WTC11 (cell line): Measurements from ENCODE around the gene ZIC4. TPM values are rescaled to one million over a fixed set of nuclear protein-coding genes. Genes with fewer than 3 reads are reported as not detected.

Source experiments
- ATAC-seq: fragments of 200-7000 bp; cut with Tn5 transposase; 2 replicates; pipeline ENCODE4 v1.10.0; 2021; ENCODE audit warnings: mild to moderate bottlenecking, moderate library complexity
- CTCF ChIA-PET: fragments of 300-600 bp; sonication (Branson Sonifier 250); formaldehyde crosslinking; loops from one replicate; lab custom pipeline; 2021; ENCODE audit warnings: antibody characterized with exemption; lab: Charles Lee
- POLR2A ChIA-PET: fragments of 350-600 bp; sonication (Branson Sonifier 250); formaldehyde crosslinking; loops from one replicate; lab custom pipeline; 2021; ENCODE audit warnings: antibody characterized with exemption; lab: Charles Lee
- DNase-seq: peaks from one replicate; pipeline ENCODE4 v3.0.0; 2021; ENCODE audit warnings: low spot score
- H3K27ac Mint-ChIP-seq: 2 replicates; pipeline ENCODE4 v1.8.0; 2021; ENCODE audit warnings: mixed read lengths
- H3K27me3 Mint-ChIP-seq: 2 replicates; pipeline ENCODE4 v1.8.0; 2021; ENCODE audit warnings: low read depth, mild to moderate bottlenecking, moderate library complexity, mixed read lengths
- H3K36me3 Mint-ChIP-seq: 2 replicates; pipeline ENCODE4 v1.8.0; 2021; ENCODE audit warnings: mixed read lengths
- H3K4me1 Mint-ChIP-seq: 2 replicates; pipeline ENCODE4 v1.8.0; 2022; ENCODE audit warnings: mixed read lengths
- H3K4me3 Mint-ChIP-seq: 2 replicates; pipeline ENCODE4 v1.8.0; 2021; ENCODE audit warnings: mild to moderate bottlenecking, moderate library complexity, mixed read lengths
- H3K9me3 Mint-ChIP-seq: 2 replicates; pipeline ENCODE4 v1.8.0; 2021; ENCODE audit warnings: mixed read lengths
- AFF4 ChIP-seq: sonication (generic); formaldehyde crosslinking; IDR thresholded peaks from 2 replicates; pipeline ENCODE4 v1.8.1; 2023; ENCODE audit warnings: mild to moderate bottlenecking, missing genetic modification reagents, borderline replicate concordance
- ATF1 ChIP-seq: sonication (generic); formaldehyde crosslinking; IDR thresholded peaks from 2 replicates; pipeline ENCODE4 v1.8.1; 2023; ENCODE audit warnings: mild to moderate bottlenecking, moderate library complexity, missing genetic modification reagents
- CTCF ChIP-seq: fragments of 200-600 bp; IDR thresholded peaks from 2 replicates; pipeline ENCODE4 v1.8.0; 2022; ENCODE audit warnings: antibody characterized with exemption
- ESRRA ChIP-seq: sonication (generic); formaldehyde crosslinking; IDR thresholded peaks from 2 replicates; pipeline ENCODE4 v1.8.1; 2022; ENCODE audit warnings: mild to moderate bottlenecking, missing genetic modification reagents, borderline replicate concordance
- FOXK1 ChIP-seq: sonication (generic); formaldehyde crosslinking; IDR thresholded peaks from 2 replicates; pipeline ENCODE4 v1.8.0; 2022; ENCODE audit warnings: mild to moderate bottlenecking, moderate library complexity, missing genetic modification reagents
- GTF2I ChIP-seq: fragments of 250-450 bp; sonication (Bioruptor Pico); conservative IDR thresholded peaks from 2 replicates; pipeline ENCODE4 v1.4.0; 2021; ENCODE audit warnings: mild to moderate bottlenecking
- HMGA2 ChIP-seq: fragments of 250-450 bp; sonication (Bioruptor Pico); IDR thresholded peaks from 2 replicates; pipeline ENCODE4 v1.4.0; 2021; ENCODE audit warnings: mild to moderate bottlenecking, moderate library complexity
- IRF2 ChIP-seq: sonication (generic); formaldehyde crosslinking; IDR thresholded peaks from 2 replicates; pipeline ENCODE4 v1.8.0; 2022; ENCODE audit warnings: low read depth, missing genetic modification reagents, borderline replicate concordance
- JAZF1 ChIP-seq: fragments of 250-450 bp; sonication (Bioruptor Pico); IDR thresholded peaks from 2 replicates; pipeline ENCODE4 v1.9.0; 2021; ENCODE audit warnings: moderate library complexity, mild to moderate bottlenecking, inconsistent platforms
- MXD4 ChIP-seq: fragments of 250-450 bp; sonication (Bioruptor Pico); IDR thresholded peaks from 2 replicates; pipeline ENCODE4 v1.8.0; 2021; ENCODE audit warnings: mild to moderate bottlenecking, moderate library complexity, borderline replicate concordance
- NFYB ChIP-seq: sonication (generic); formaldehyde crosslinking; conservative IDR thresholded peaks from 2 replicates; pipeline ENCODE4 v1.8.0; 2022; ENCODE audit warnings: low read depth, missing genetic modification reagents
- NR2C2 ChIP-seq: sonication (generic); formaldehyde crosslinking; IDR thresholded peaks from 2 replicates; pipeline ENCODE4 v1.8.0; 2022; ENCODE audit warnings: mild to moderate bottlenecking, missing genetic modification reagents
- OVOL2 ChIP-seq: fragments of 250-450 bp; sonication (Bioruptor Pico); IDR thresholded peaks from 2 replicates; pipeline ENCODE4 v1.9.0; 2021; ENCODE audit warnings: mild to moderate bottlenecking, borderline replicate concordance
- SMAD3 ChIP-seq: sonication (generic); formaldehyde crosslinking; IDR thresholded peaks from 2 replicates; pipeline ENCODE4 v1.8.0; 2022; ENCODE audit warnings: missing genetic modification reagents, mild to moderate bottlenecking, borderline replicate concordance
- TCF7 ChIP-seq: sonication (generic); formaldehyde crosslinking; IDR thresholded peaks from 2 replicates; pipeline ENCODE4 v1.8.0; 2022; ENCODE audit warnings: mild to moderate bottlenecking, low read depth, missing genetic modification reagents, moderate library complexity
- ZMAT4 ChIP-seq: fragments of 250-450 bp; sonication (Bioruptor Pico); IDR thresholded peaks from 2 replicates; pipeline ENCODE4 v1.9.0; 2021; ENCODE audit warnings: mild to moderate bottlenecking
- ZNF317 ChIP-seq: sonication (generic); formaldehyde crosslinking; IDR thresholded peaks from 2 replicates; pipeline ENCODE4 v1.8.1; 2023; ENCODE audit warnings: low read depth, mild to moderate bottlenecking, moderate library complexity, missing genetic modification reagents, borderline replicate concordance
- ZNF396 ChIP-seq: fragments of 250-450 bp; sonication (Bioruptor Pico); IDR thresholded peaks from 2 replicates; pipeline ENCODE4 v1.8.0; 2021; ENCODE audit warnings: mild to moderate bottlenecking, moderate library complexity, borderline replicate concordance
- ZNF423 ChIP-seq: fragments of 250-450 bp; sonication (Bioruptor Pico); IDR thresholded peaks from 2 replicates; pipeline ENCODE4 v2.1.2; 2022; ENCODE audit warnings: mild to moderate bottlenecking, moderate library complexity
- ZNF671 ChIP-seq: fragments of 250-450 bp; sonication (Bioruptor Pico); IDR thresholded peaks from 2 replicates; pipeline ENCODE4 v1.8.0; 2021; ENCODE audit warnings: mild to moderate bottlenecking
- total RNA-seq: library from RNA; stranded (reverse); gene quantifications from 3 replicates; pipeline ENCODE4 v1.2.3, GENCODE V29; 2021
- TF ChIP-seq, protein P1 (sequence below): sonication (generic); formaldehyde crosslinking; conservative IDR thresholded peaks from 2 replicates; pipeline ENCODE4 v1.8.1; 2022; ENCODE audit warnings: mild to moderate bottlenecking, missing genetic modification reagents
- TF ChIP-seq, protein P2 (sequence below): sonication (generic); formaldehyde crosslinking; IDR thresholded peaks from 2 replicates; pipeline ENCODE4 v1.8.0; 2022; ENCODE audit warnings: mild to moderate bottlenecking, missing genetic modification reagents
- TF ChIP-seq, protein P3 (sequence below): fragments of 250-450 bp; sonication (Bioruptor Pico); IDR thresholded peaks from 2 replicates; pipeline ENCODE4 v1.9.0; 2021; ENCODE audit warnings: moderate library complexity, mild to moderate bottlenecking, inconsistent platforms, borderline replicate concordance
- TF ChIP-seq, protein P4 (sequence below): fragments of 250-450 bp; sonication (Bioruptor Pico); IDR thresholded peaks from 2 replicates; pipeline ENCODE4 v1.8.0; 2021; ENCODE audit warnings: mild to moderate bottlenecking
- TF ChIP-seq, protein P5 (sequence below): sonication (generic); formaldehyde crosslinking; IDR thresholded peaks from 2 replicates; pipeline ENCODE4 v1.8.1; 2022; ENCODE audit warnings: mild to moderate bottlenecking, missing genetic modification reagents, moderate library complexity, borderline replicate concordance

Gene ZIC4
- total RNA-seq, 1 experiment from 2014 or later: 3.5 TPM

DNA sequence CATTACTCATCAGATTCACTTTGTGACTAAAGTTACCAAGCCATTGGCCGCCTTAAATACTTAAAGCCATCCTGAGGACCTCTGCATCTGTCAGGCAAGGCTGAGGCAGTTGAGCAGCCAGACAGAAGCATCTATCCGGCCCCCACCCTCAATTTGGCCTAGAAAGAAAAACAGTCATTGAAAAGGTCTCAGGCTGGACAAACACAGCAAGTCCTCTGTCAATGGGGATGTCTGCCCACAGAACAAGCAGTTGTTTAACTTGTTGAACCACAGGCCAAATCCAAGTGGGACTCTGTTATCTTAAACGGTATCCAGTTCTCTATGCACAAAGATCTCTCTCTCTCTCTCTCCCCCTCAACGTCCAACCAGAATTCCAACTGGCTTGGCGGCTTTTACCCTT lies 2.8 kb downstream of the ZIC4 start:
- TF ChIP-seq IRF2 (CRISPR knock-in tag) (no peak), JAZF1 (CRISPR knock-in tag) (no peak), FOXK1 (CRISPR knock-in tag) (no peak), ZMAT4 (CRISPR knock-in tag) (no peak), TCF7 (CRISPR knock-in tag) (no peak), HMGA2 (no peak), ZNF423 (CRISPR knock-in tag) (no peak), ZNF317 (CRISPR knock-in tag) (no peak), MXD4 (no peak), GTF2I (CRISPR knock-in tag) (no peak), NR2C2 (CRISPR knock-in tag) (no peak), OVOL2 (CRISPR knock-in tag) (no peak)
- TF ChIP-seq, protein P1, sequence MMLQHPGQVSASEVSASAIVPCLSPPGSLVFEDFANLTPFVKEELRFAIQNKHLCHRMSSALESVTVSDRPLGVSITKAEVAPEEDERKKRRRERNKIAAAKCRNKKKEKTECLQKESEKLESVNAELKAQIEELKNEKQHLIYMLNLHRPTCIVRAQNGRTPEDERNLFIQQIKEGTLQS (CRISPR knock-in tag): no peak
- TF ChIP-seq, protein P2, sequence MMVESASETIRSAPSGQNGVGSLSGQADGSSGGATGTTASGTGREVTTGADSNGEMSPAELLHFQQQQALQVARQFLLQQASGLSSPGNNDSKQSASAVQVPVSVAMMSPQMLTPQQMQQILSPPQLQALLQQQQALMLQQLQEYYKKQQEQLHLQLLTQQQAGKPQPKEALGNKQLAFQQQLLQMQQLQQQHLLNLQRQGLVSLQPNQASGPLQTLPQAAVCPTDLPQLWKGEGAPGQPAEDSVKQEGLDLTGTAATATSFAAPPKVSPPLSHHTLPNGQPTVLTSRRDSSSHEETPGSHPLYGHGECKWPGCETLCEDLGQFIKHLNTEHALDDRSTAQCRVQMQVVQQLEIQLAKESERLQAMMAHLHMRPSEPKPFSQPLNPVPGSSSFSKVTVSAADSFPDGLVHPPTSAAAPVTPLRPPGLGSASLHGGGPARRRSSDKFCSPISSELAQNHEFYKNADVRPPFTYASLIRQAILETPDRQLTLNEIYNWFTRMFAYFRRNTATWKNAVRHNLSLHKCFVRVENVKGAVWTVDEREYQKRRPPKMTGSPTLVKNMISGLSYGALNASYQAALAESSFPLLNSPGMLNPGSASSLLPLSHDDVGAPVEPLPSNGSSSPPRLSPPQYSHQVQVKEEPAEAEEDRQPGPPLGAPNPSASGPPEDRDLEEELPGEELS (CRISPR knock-in tag): no peak
- TF ChIP-seq, protein P3, sequence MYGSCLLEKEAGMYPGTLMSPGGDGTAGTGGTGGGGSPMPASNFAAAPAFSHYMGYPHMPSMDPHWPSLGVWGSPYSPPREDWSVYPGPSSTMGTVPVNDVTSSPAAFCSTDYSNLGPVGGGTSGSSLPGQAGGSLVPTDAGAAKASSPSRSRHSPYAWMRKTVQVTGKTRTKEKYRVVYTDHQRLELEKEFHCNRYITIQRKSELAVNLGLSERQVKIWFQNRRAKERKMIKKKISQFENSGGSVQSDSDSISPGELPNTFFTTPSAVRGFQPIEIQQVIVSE (CRISPR knock-in tag): no peak
- TF ChIP-seq, protein P4, sequence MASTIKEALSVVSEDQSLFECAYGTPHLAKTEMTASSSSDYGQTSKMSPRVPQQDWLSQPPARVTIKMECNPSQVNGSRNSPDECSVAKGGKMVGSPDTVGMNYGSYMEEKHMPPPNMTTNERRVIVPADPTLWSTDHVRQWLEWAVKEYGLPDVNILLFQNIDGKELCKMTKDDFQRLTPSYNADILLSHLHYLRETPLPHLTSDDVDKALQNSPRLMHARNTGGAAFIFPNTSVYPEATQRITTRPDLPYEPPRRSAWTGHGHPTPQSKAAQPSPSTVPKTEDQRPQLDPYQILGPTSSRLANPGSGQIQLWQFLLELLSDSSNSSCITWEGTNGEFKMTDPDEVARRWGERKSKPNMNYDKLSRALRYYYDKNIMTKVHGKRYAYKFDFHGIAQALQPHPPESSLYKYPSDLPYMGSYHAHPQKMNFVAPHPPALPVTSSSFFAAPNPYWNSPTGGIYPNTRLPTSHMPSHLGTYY: no peak
- TF ChIP-seq, all 79 proteins: peak for 0
- Mint-ChIP-seq H3K27ac (no peak overlapping the region), H3K9me3 (no peaks in the 10 kb centered on the region), H3K4me3 (no peak overlapping the region), H3K36me3 (no peaks in the 10 kb centered on the region), H3K4me1 (peaks cover 92% of the 10 kb centered on the region), H3K27me3 (peaks cover 100% of the 10 kb centered on the region)
- POLR2A ChIA-PET: interaction anchor here (2.6 kb wide), 1 partner anchor 10 kb away, joined by 6 read pairs; no protein-coding TSS in a partner anchor
- CTCF ChIA-PET: interaction anchor here (2.2 kb wide), 1 partner anchor 43 kb away, joined by 13 read pairs; no protein-coding TSS in a partner anchor
- DNase-seq: no peak
- no peak for ATAC-seq

- H3K9me3 Mint-ChIP-seq: no peaks in the 10 kb centered on the region
- ATAC-seq (no peak), DNase-seq (no peak)
- H3K27ac Mint-ChIP-seq: no peak overlapping the region
- peaks cover 92% of the 10 kb centered on the region for H3K4me1 Mint-ChIP-seq
- no peak overlapping the region for H3K4me3 Mint-ChIP-seq
- ChIA-PET POLR2A (no interaction called here), CTCF (interaction anchor here (1.3 to 1.8 kb wide), 2 partner anchors 14 to 47 kb away, joined by 4 to 5 read pairs; no protein-coding TSS in a partner anchor)
- H3K36me3 Mint-ChIP-seq: no peaks in the 10 kb centered on the region
- H3K27me3 Mint-ChIP-seq: peaks cover 100% of the 10 kb centered on the region
- TF ChIP-seq HMGA2: no peak
- no peak for TF ChIP-seq GTF2I (CRISPR knock-in tag)
- TF ChIP-seq ESRRA: no peak
- TF ChIP-seq ZNF396: no peak
- TF ChIP-seq AFF4 (CRISPR knock-in tag): no peak
- no peak for TF ChIP-seq ZNF671 (CRISPR knock-in tag)
- TF ChIP-seq, protein P5, sequence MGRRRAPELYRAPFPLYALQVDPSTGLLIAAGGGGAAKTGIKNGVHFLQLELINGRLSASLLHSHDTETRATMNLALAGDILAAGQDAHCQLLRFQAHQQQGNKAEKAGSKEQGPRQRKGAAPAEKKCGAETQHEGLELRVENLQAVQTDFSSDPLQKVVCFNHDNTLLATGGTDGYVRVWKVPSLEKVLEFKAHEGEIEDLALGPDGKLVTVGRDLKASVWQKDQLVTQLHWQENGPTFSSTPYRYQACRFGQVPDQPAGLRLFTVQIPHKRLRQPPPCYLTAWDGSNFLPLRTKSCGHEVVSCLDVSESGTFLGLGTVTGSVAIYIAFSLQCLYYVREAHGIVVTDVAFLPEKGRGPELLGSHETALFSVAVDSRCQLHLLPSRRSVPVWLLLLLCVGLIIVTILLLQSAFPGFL (CRISPR knock-in tag): no peak
- no peak for TF ChIP-seq TCF7 (CRISPR knock-in tag)
- no peak for TF ChIP-seq CTCF
- no peak for TF ChIP-seq NFYB (CRISPR knock-in tag)
- TF ChIP-seq SMAD3 (CRISPR knock-in tag): no peak
- no peak for TF ChIP-seq ATF1 (CRISPR knock-in tag)
These were observed 4.2 kb downstream of the ZIC4 start for GRCh38 chr3:147402159-147402558.
